Measurements from ENCODE around the gene TXNRD3. TPM values are rescaled to one million over a fixed set of nuclear protein-coding genes. Genes with fewer than 3 reads are reported as not detected.

Gene TXNRD3
- polyA plus RNA-seq, 2 of the 4 experiments (the other 2 are of a cell fraction) = 4.6 to 5.8 TPM

GRCh38 chr3:126667631-126668449 lies 12.9 kb upstream of the TXNRD3 start:
- H3K4me2 ChIP-seq = no peak overlapping the region
- ATAC-seq (no peak), DNase-seq (ENCODE audit: low read depth in 1 of 2, low spot score in 1 of 2) (no peak), FAIRE-seq (no peak)
- TF ChIP-seq KDM1A (IDR thresholded peaks at IDR 0.05; ENCODE audit: low read depth) = no peak
- TF ChIP-seq, protein P1, sequence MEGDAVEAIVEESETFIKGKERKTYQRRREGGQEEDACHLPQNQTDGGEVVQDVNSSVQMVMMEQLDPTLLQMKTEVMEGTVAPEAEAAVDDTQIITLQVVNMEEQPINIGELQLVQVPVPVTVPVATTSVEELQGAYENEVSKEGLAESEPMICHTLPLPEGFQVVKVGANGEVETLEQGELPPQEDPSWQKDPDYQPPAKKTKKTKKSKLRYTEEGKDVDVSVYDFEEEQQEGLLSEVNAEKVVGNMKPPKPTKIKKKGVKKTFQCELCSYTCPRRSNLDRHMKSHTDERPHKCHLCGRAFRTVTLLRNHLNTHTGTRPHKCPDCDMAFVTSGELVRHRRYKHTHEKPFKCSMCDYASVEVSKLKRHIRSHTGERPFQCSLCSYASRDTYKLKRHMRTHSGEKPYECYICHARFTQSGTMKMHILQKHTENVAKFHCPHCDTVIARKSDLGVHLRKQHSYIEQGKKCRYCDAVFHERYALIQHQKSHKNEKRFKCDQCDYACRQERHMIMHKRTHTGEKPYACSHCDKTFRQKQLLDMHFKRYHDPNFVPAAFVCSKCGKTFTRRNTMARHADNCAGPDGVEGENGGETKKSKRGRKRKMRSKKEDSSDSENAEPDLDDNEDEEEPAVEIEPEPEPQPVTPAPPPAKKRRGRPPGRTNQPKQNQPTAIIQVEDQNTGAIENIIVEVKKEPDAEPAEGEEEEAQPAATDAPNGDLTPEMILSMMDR (IDR thresholded peaks at IDR 0.05) = no peak
- H3K4me3 ChIP-seq = no peak overlapping the region
- H3K4me1 ChIP-seq = no peaks in the 10 kb centered on the region
- no peaks in the 10 kb centered on the region for H3K9me3 ChIP-seq
- 78% methylated on average over 4 of the region's 15 CpGs for WGBS (ENCODE audit: missing lambda C conversion rate)
- no peak overlapping the region for H3K27ac ChIP-seq
- ChIA-PET POLR2A (no interaction called here), CTCF (interaction anchor here (0.9 to 2.0 kb wide), 3 partner anchors 9 to 12 kb away, joined by 3 to 13 read pairs (median 4); no protein-coding TSS in a partner anchor)

DNA sequence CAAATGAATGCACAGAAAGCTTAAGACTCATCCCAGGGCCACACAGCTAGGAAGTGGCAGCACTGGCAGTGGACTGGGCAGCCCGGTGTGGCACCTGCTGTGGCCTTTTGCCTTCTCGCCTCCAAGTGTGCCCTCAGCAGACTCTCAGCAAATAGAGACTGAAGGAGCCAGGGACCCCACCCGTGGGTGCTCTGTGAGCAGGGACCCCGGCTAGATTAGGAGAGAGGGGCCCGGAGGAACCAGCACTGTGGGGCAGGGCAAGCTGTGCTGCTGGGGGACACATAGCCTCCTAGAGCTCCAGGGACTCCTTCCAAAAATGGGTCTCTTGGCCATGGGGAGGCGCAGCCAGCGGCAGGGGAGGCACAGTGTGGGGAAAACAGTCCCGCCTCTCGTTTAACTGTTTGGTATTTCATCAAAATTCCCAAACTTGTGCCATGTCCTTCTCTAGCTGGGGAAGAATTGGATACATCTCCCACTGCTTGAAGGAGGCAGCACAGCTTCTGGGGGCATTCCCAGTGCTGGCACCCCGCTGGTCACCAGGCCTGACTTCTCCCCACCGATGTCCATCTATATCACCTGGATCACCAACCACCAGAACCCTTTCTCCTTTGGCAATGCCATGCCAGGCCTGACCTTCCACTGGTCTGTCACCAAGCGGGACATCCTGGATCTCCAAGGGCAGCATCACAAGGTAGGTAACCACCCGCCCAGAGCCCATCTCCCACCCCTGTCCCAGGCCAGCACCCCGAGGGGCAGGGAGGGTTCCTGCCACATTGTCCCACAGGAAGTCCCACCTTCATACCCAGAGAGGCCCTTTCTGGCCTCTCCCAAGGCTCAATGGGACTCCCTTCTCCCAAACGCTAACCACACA lies 12.0 kb upstream of the TXNRD3 start:
- WGBS (ENCODE audit: missing lambda C conversion rate) = 58% methylated on average over 9 of the region's 15 CpGs
- DNase-seq (ENCODE audit: low read depth in 1 of 2, low spot score in 1 of 2) (no peak), FAIRE-seq (no peak), ATAC-seq (no peak)
- POLR2A ChIA-PET = no interaction called here
- Histone ChIP-seq H3K9me3 (no peaks in the 10 kb centered on the region), H3K4me1 (no peaks in the 10 kb centered on the region), H3K4me2 (no peak overlapping the region), H3K4me3 (no peak overlapping the region), H3K27ac (no peak overlapping the region)
- no peak for TF ChIP-seq MYC (IDR thresholded peaks at IDR 0.05; ENCODE audit: borderline replicate concordance, low read length)
- TF ChIP-seq HEYL (CRISPR knock-in tag; IDR thresholded peaks at IDR 0.05) = no peak
- no peak for TF ChIP-seq SMC3 (IDR thresholded peaks at IDR 0.05)
- no peak for TF ChIP-seq ZC3H11A (IDR thresholded peaks at IDR 0.05)
- TF ChIP-seq TFCP2L1 (CRISPR knock-in tag; IDR thresholded peaks at IDR 0.05) = no peak
- no peak for TF ChIP-seq ZFP36 (IDR thresholded peaks at IDR 0.05; ENCODE audit: borderline replicate concordance, partially characterized antibody)
- no peak for TF ChIP-seq FOSL2 (IDR thresholded peaks at IDR 0.05)
- no peak for TF ChIP-seq FOSL2 (CRISPR knock-in tag; IDR thresholded peaks at IDR 0.05)
- no peak for TF ChIP-seq EHF (CRISPR knock-in tag; IDR thresholded peaks at IDR 0.05)
- TF ChIP-seq, protein P1 (IDR thresholded peaks at IDR 0.05) = no peak
- TF ChIP-seq POLR2AphosphoS2 (conservative IDR thresholded peaks at IDR 0.05; ENCODE audit: low read length) = no peak
- no peak for TF ChIP-seq HES2 (IDR thresholded peaks at IDR 0.05)
- TF ChIP-seq POLR2A (IDR thresholded peaks at IDR 0.05; ENCODE audit: low read length) = no peak
- CTCF ChIA-PET = interaction anchor here (2.0 kb wide), 1 partner anchor 12 kb away, joined by 4 read pairs; no protein-coding TSS in a partner anchor

DNA sequence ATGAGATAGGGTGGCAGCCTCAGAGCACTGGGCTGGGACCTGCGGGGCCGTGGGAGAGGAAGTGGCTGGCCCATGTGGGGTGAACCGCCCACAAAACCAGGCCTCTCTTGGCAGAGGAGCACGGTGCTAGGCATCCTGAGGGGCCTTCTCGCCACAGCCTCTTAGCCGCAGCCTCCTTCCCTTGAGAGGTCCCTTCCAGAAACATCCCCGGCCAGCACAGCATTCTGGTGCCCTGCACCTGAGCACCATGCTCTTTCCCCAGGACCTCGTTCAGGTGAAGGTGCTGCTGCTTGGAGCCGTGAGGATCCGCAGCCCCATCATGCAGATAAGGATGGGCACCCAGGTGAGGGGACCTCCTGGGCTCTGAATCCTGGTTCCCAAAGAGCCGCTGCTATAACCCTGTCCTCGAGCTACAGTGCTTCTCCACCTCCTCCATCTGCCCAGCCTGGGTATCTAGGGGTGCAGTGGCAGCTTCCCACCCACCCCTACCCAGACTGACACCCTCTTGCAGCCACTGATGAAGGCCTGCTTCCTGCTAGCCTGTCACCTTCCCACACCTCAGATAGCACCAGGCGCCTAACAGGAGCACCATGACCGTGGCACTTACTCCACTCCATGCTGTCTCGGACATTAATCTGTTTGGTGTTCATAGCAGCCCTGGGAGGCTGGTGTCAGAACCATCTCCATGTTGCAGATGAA lies 11.2 kb upstream of the TXNRD3 start:
- TF ChIP-seq PHF8 (IDR thresholded peaks at IDR 0.05; ENCODE audit: borderline replicate concordance, low read depth) (no peak), USF2 (IDR thresholded peaks at IDR 0.05) (no peak)
- FAIRE-seq (no peak), ATAC-seq (no peak), DNase-seq (ENCODE audit: low read depth in 1 of 2, low spot score in 1 of 2) (no peak)
- CTCF ChIA-PET = interaction anchor here (2.0 kb wide), 1 partner anchor 13 kb away, joined by 4 read pairs; no protein-coding TSS in a partner anchor
- Histone ChIP-seq H3K9me3 (peaks cover 6% of the 10 kb centered on the region; the same call in 1 of the 3 replicates), H3K4me1 (no peaks in the 10 kb centered on the region), H3K4me3 (no peak overlapping the region), H3K4me2 (no peak overlapping the region), H3K27ac (no peak overlapping the region)
- WGBS (ENCODE audit: missing lambda C conversion rate) = 81% methylated on average over 7 of the region's 15 CpGs
- POLR2A ChIA-PET = no interaction called here
